HG03342 (cell line): ENCODE measurements around the gene AUH.

ENCODE experiments used
- ATAC-seq: cut with Tn5 transposase; IDR thresholded peaks from one replicate; pipeline ENCODE4 v1.9.1; 2021; ENCODE audit warnings: mild to moderate bottlenecking, moderate library complexity; ENCODE audit not compliant: unreplicated experiment

Gene AUH

GRCh38 chr9:91341258-91341746, 20.4 kb downstream of the AUH start:
- no peak for ATAC-seq

DNA sequence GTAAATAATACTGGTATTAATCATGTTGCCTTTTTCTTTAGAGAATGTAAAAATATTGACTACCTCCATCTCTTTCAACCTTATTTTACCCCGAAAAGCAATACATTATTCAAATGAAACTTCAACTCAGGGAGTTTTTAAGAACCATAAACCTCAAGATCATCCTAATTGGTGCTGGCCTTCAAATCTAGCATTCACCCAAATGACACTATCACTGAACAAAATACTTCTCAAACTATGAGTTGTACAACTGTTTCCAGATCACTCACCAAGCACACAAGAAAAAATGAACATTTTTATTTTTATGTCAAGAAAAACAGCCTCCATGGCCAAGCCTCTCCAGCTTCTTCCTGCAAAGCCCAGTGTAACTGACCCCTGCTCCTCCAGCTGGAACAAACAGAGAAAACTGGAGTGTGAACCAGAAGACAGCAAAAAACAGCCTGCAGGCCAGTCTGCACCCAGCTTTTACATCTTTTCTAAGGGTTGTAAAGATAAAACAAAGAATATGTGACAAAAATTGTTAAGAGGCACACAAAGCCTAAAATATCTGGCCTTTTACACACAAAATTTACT, 21.2 kb downstream of the AUH start:
- no peak for ATAC-seq

GRCh38 chr9:91338681-91339080, 23.0 kb downstream of the AUH start:
- no peak for ATAC-seq

GRCh38 chr9:91336786-91337185, 24.9 kb downstream of the AUH start:
- ATAC-seq: no peak

DNA sequence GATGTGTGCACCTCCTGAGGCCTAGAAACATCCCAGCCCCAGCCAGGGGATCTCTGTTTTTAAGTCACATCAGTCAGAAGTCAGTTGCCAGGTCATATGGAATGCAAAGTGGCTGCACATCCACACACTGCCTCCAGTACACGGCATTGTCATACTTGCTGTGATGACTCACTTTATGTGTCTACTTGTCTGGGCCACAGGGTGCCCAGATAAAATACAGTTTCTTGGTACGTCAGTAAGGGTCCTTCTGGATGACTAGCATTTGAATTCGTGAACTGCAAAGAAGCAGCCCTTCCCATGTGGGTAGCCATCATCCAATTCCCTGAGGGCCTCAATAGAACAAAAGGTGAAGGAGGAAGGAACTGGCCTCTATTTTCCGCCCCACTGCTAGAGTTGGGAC, 27.7 kb downstream of the AUH start:
- ATAC-seq: no peak

DNA sequence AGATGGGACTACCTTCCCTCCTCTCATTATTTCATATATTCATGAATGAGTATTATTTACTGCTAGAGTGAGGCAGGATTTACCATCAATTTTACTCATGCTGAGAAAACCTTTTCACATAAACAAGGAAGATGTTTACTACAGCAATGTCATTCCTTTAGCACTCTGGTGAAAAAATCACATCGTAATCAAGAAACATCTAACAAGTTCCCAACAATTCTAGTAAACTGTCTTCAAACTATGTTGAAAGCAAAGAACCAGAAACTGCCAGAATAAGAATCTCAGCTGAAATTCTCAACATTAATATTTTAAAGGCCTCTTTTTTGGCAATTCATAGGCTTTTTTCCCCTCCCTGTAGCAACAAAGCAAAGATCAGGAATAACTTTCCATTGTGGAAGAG, 28.2 kb downstream of the AUH start:
- no peak for ATAC-seq

DNA sequence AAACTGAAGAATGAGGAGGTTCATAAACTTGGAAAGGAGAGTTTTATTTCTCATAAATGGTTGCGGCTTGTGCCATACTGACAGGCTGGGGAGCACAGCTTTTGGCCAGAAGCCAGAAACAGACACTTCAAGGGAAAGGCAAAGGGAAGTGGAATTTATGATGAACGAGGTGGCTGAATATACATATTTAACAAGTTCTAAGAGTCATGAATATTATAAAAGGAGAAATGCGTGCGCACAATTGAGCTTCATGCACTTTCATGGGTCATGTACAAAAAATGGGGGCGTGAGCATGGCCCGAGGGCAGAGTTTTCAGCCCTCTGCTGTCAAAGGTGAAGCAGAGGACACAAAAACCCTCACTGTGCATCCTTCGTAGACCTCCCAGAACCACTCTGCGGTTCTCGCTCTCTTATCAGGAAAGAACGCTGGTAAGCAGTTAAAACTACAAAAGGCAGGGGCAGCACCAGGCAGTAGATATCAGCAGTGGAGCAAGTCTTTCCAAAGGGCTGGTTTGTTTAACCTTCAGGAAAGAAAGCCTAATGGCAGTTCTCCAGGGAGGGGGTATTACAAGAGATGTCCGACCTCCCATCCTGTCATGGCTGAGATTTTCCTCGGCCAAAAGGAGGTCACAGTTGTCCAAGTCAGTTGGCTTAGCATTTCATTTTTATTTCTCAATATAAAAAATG, 29.0 kb downstream of the AUH start:
- ATAC-seq: no peak

- no peak for ATAC-seq
Observed at GRCh38 chr9:91331849-91332248, 29.9 kb downstream of the AUH start.

DNA sequence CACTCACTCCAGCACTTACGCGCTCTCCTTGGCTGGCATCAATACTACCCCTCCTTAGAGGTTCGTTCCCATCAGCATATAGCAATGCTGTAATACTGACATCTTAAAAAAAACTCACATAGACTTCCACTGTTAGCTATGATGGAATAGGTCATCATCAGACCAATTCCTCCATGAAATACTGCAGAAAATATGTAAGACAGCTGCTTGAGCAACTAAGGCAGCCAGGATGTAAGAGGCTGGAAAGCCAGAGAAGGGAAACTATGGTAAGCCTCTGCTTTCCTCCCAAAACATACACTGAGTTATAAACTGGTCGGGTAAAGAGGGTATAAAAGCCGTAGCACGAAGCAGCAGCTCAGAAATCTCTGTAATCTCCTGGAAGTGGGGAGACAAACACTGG, 33.5 kb downstream of the AUH start:
- no peak for ATAC-seq

- ATAC-seq: no peak
Observed at GRCh38 chr9:91321691-91322090, 40.0 kb downstream of the AUH start.

DNA sequence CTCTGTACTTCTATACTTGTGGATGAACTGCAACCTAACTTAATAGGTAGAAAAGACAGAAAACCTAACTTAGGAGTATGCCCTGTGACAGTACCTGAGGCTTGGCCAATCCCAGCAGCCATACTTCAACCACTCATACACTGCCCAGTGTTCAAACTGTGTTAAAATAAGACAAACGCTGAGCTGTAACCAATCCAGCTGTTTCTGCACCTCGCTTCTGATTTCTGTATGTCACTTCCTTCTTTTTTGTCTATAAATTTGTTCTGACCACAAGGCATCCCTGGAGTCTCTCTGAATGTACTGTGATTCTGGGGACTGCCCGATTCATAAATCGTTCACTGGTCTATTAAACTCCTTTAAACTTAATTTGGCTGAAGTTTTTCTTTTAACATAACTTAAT, 41.4 kb downstream of the AUH start:
- no peak for ATAC-seq

- no peak for ATAC-seq
Observed at GRCh38 chr9:91316093-91316492, 45.6 kb downstream of the AUH start.

GRCh38 chr9:91315191-91315590, 46.5 kb downstream of the AUH start:
- ATAC-seq: no peak

GRCh38 chr9:91312717-91313325, 48.9 kb downstream of the AUH start:
- no peak for ATAC-seq

- ATAC-seq: no peak
Observed at GRCh38 chr9:91310037-91310436, 51.7 kb downstream of the AUH start.

DNA sequence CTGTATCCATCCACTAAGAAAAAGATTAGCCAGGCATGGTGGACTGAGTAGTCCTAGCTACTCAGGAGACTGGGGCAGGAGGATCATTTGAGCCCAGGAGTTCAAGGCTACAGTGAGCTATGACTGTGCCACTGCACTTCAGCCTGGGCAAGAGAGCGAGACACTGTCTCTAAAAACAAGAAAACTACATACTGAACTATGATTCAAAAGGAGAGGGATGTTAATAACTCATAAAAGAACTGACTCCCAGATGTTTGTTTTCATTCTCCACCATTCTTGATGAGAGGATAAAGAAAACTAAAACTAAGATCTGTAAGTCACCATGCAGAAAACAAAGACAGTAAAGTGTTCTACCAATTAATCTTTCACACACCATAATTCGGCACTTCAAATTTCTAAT, 53.5 kb downstream of the AUH start:
- no peak for ATAC-seq

DNA sequence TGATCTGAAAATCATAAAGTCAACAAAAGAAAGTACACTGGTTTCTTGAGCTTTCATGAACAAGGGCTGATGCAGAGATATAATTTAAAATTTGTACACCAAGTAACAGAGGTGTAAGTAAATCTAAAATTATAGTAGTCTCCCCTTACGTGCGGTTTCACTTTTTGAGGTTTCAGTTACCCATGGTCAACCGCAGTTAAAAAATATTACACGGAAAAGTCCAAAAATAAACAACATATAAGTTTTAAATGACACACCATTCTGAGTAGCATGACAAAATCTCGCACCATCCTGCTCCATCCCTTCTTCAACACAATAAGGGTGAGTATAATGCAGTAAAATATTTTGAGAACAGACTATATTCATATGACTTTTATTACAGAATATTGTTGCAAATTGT, 54.4 kb downstream of the AUH start:
- no peak for ATAC-seq

- ATAC-seq: no peak
Observed at GRCh38 chr9:91306296-91306630, 55.5 kb downstream of the AUH start.

- no peak for ATAC-seq
Observed at GRCh38 chr9:91305596-91306295, 56.0 kb downstream of the AUH start.

DNA sequence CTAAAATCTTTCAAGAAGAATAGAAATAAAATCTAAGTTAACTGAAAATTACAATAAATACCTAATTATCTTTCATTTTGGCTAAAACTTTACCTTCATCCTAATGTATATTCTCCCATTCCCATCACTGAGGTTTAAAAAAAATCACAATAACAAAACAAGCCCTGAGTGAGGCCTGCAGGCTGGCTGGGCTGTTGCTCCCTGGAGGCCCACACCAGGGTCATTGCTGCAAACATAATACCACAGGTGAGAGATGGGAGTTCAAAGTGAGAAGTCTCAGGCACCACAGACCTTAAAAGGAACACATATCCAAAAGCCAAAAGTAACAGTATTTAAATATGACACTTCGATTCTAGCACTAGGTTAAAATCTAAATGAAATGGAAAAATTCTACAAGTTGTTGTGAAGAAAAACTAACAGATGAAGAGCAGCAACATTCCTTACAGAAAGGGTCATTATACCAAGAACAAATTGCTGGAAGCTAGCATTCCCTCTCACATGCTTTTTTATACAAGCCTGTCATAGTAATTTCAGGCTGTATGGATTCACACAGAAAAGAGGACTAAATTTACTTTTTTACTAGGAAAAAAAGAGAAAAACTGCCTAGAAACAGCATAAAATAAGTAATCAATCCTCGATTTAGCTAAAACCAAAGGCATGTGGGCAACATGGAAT, 57.8 kb downstream of the AUH start:
- ATAC-seq: no peak

DNA sequence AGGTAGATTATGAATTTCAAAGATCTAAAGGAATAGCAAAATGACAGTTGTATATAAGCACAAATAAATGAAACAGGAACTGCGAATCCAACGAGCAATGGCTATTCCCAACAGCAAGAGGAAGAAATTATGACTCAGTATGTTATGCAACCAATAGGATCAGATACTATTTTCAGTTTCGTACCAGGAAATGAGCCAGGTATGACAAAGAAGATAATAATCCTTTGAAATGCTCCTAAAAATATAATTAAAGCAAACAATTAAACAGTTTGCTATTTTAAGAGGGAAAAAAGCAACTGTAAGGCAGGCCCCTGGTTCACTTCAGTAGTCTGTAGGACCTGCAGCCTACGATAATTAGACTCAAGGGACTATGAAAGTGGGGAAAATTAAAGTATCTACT, 58.9 kb downstream of the AUH start:
- no peak for ATAC-seq
